HFFc6 (cell line): ENCODE measurements around the gene BAG5. TPM values are rescaled to one million over a fixed set of nuclear protein-coding genes. Genes with fewer than 3 reads are reported as not detected.

Experiments used
- DNase-seq: peaks from one replicate; pipeline ENCODE4 v3.0.0-alpha.2; 2018
- H3K27ac Mint-ChIP-seq: 2 replicates; pipeline ENCODE4 v1.8.0; 2020; ENCODE audit warnings: mild to moderate bottlenecking, mixed read lengths
- H3K27me3 Mint-ChIP-seq: 2 replicates; pipeline ENCODE4 v1.8.0; 2021; ENCODE audit warnings: mild to moderate bottlenecking, moderate library complexity, mixed read lengths; ENCODE audit not compliant: insufficient read depth
- H3K36me3 Mint-ChIP-seq: 2 replicates; pipeline ENCODE4 v1.8.0; 2021; ENCODE audit warnings: low read depth, mixed read lengths
- H3K4me1 Mint-ChIP-seq: 2 replicates; pipeline ENCODE4 v1.8.0; 2020; ENCODE audit warnings: low read depth, mixed read lengths
- H3K4me3 Mint-ChIP-seq: 2 replicates; pipeline ENCODE4 v1.8.0; 2020; ENCODE audit warnings: mild to moderate bottlenecking, moderate library complexity, mixed read lengths
- H3K9me3 Mint-ChIP-seq: 2 replicates; pipeline ENCODE4 v1.8.0; 2020; ENCODE audit warnings: mild to moderate bottlenecking, mixed read lengths
- CTCF ChIP-seq: fragments of 200-600 bp; sonication (generic); IDR thresholded peaks from 2 replicates; pipeline ENCODE4 v1.5.0; 2021; ENCODE audit warnings: antibody characterized with exemption, mild to moderate bottlenecking
- total RNA-seq, 6 experiments: library from RNA; stranded (reverse); fragmentation: NEBNext Ultra II Directional; extraction: Animal tissue kit (Norgen Biotek cat#: 25700); gene quantifications; 2 replicates in 1 of 6; 3 replicates in 5 of 6; pipeline ENCODE4 v1.2.3, GENCODE V29; 2021

BAG5 gene
- total RNA-seq, 6 experiments from 2014 or later, result 22.6 to 25.8 (median 23.6) TPM

GRCh38 chr14:103584326-103584915, 22.0 kb upstream of the BAG5 start:
- Mint-ChIP-seq H3K4me1 (no peaks in the 10 kb centered on the region), H3K9me3 (no peaks in the 10 kb centered on the region), H3K27me3 (no peaks in the 10 kb centered on the region), H3K27ac (no peak overlapping the region), H3K4me3 (no peak overlapping the region), H3K36me3 (peaks cover 20% of the 10 kb centered on the region)
- TF ChIP-seq CTCF, result no peak
- no peak for DNase-seq

- Mint-ChIP-seq H3K4me1 (peaks cover 4% of the 10 kb centered on the region), H3K4me3 (no peak overlapping the region), H3K9me3 (no peaks in the 10 kb centered on the region), H3K36me3 (peaks cover 19% of the 10 kb centered on the region), H3K27ac (no peak overlapping the region), H3K27me3 (no peaks in the 10 kb centered on the region)
- no peak for DNase-seq
- TF ChIP-seq CTCF, result no peak
Measured at GRCh38 chr14:103581954-103582703, 19.7 kb upstream of the BAG5 start.

DNA sequence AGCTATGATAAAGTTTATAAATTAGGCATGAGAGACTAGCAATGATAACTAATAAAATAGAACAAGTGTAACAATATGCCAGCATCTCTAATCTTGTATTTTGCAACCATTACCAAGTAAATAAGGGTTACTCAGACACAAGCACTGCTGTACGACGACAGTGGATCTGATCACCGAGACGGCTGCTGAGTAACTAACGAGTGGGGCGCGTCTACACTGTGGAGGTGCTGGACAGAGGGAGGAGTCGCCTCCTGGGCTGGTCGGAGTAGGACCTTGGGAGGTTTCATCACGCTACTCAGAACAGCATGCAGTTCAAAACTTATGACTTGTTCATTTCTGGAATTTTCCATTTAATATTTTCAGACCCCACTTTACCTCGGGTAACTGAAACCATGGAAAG, 18.7 kb upstream of the BAG5 start:
- no peaks in the 10 kb centered on the region; the same call in 1 of the 2 replicates for H3K27me3 Mint-ChIP-seq
- no peak for DNase-seq
- no peak overlapping the region for H3K27ac Mint-ChIP-seq
- no peak overlapping the region for H3K4me3 Mint-ChIP-seq
- H3K36me3 Mint-ChIP-seq, result peaks cover 15% of the 10 kb centered on the region
- H3K9me3 Mint-ChIP-seq, result no peaks in the 10 kb centered on the region
- TF ChIP-seq CTCF, result no peak
- H3K4me1 Mint-ChIP-seq, result peaks cover 13% of the 10 kb centered on the region

DNA sequence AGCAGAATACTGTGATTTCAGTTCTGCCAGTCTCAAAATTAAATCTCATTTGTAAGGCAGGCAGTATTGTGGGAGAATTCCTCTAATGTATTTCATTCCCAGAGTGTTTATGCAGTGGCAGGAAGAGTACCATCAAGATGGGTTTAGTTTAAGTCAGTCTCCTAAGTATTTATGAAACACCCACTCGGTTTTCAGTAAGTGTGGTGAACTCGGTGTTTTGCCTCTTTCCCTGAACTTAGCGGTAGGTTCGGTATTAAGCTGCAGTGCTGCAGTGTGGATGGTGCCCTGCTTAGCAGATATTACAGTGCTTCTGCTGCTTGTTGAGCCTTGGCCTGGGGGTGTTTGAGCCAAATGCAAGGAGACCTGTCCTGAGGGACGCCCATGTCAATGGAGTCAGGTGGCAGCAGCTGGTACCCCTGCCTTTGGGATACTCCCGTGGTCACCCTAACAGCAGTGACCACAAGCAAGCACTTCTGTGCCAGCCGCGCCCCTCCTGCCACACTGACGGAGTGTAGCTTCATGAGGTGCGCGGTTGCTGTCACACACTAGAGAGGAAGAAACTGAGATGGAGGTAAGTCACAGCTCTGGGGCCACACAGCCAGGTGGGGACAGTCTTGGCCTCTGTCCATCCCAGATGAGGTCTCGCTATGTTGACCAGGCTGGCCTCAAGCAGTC, 16.1 kb upstream of the BAG5 start:
- H3K4me1 Mint-ChIP-seq, result peaks cover 22% of the 10 kb centered on the region
- no peaks in the 10 kb centered on the region; the same call in 1 of the 2 replicates for H3K27me3 Mint-ChIP-seq
- H3K36me3 Mint-ChIP-seq, result peaks cover 22% of the 10 kb centered on the region
- no peaks in the 10 kb centered on the region for H3K9me3 Mint-ChIP-seq
- H3K27ac Mint-ChIP-seq, result no peak overlapping the region
- H3K4me3 Mint-ChIP-seq, result no peak overlapping the region
- TF ChIP-seq CTCF, result no peak
- DNase-seq, result no peak

DNA sequence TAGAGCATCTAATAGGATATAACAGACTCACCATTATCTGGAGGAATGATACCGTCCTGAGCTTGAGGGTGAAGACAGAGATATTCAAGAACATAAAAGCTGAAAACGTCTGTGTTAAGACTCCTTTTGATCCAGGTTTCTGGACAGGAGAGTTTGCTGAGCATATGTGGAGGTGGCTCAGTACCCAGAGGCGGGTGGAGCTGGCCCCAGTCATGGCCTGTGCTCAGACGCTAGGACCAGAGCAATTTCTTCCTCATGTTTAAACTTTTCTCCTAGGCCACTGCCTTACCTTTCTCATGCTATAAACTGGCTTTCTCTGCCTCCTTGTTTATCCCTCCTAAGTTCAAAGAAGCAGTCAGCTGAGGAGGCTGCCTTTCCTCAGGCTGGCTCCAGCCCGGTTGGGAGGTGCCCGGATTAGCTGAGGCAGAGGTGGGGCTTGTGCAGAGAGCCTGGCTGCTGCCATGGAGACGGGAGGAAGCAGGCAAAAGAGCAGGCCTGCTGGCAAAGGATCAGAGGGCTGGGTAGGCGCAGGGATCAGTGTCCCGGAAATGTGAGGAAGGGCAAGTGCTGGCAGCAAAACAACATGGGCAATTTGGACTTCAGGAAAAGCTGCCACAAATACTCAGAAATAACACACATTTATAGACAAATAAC, 14.0 kb upstream of the BAG5 start:
- Mint-ChIP-seq H3K36me3 (peaks cover 21% of the 10 kb centered on the region), H3K27ac (peak overlapping the region; percentile 95)
- peak; percentile 87 for DNase-seq

More for the DNA sequence above, 14.0 kb upstream of the BAG5 start:
- no peak for TF ChIP-seq CTCF
- no peaks in the 10 kb centered on the region for H3K9me3 Mint-ChIP-seq
- peaks cover 22% of the 10 kb centered on the region for H3K4me1 Mint-ChIP-seq
- peak overlapping the region; percentile 51 for H3K4me3 Mint-ChIP-seq
- H3K27me3 Mint-ChIP-seq, result no peaks in the 10 kb centered on the region; the same call in 1 of the 2 replicates
